Measurements from ENCODE around the gene TBC1D25.

The TBC1D25 gene

DNA sequence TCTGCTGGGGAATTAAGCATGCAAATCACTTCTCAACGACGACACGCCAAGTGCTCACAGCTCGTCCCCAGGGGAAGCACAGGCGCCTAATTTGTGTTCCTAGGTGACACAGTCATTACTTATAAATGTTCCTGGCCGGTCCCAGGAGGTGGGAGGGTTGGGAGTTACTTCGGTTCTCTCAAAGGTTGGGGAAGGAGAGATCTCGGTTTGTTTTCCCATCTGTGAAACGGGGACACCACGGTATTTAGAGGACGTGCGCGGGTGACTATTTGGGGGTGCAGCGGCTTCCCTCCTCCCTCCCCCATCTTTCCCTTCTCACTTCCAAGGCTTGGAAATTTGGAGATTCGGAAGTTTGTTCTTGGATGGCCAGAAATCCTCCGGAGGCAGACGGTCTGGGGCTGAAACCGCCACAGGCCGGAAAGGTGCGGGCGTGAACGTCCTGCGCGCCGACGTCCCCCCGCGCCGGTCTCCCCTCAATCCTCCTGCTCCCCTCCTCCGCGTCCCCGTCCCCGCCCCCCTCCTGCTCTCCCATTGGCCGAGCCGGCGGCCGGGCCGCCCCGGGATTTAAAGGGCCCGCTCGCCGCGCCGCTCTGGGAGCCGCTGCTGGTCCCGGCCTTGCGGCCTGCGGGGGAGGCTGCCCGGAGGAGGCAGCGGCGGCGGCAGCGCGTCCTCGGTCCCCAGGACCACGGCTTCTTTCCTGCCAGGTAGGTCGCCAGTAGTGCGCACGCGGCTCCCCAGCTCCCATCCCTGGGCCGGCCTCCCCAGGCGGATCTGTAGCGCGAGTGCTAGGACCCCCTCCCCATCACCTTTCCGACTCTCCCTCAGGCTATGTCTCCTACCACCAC, 30.9 kb upstream of the TBC1D25 start, which contains the start of gene PORCN:
Gene PORCN, plus strand, starts transcription at position 593 of the 845 bp plus-strand sequence. CDS start 829 bp downstream, outside the sequence.
- in situ Hi-C loops (cut with MboI; ENCODE audit: low pct_unique_long_range_greater_than_20kb, low sequenced_read_pairs, unreplicated experiment) = no loop called here
- TF ChIP-seq, protein P1, sequence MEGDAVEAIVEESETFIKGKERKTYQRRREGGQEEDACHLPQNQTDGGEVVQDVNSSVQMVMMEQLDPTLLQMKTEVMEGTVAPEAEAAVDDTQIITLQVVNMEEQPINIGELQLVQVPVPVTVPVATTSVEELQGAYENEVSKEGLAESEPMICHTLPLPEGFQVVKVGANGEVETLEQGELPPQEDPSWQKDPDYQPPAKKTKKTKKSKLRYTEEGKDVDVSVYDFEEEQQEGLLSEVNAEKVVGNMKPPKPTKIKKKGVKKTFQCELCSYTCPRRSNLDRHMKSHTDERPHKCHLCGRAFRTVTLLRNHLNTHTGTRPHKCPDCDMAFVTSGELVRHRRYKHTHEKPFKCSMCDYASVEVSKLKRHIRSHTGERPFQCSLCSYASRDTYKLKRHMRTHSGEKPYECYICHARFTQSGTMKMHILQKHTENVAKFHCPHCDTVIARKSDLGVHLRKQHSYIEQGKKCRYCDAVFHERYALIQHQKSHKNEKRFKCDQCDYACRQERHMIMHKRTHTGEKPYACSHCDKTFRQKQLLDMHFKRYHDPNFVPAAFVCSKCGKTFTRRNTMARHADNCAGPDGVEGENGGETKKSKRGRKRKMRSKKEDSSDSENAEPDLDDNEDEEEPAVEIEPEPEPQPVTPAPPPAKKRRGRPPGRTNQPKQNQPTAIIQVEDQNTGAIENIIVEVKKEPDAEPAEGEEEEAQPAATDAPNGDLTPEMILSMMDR (IDR thresholded peaks at IDR 0.05; ENCODE audit: extremely low read depth, insufficient read depth, missing control alignments) = no peak
- DNase-seq (ENCODE audit: low spot score) = peak; percentile 92

DNA sequence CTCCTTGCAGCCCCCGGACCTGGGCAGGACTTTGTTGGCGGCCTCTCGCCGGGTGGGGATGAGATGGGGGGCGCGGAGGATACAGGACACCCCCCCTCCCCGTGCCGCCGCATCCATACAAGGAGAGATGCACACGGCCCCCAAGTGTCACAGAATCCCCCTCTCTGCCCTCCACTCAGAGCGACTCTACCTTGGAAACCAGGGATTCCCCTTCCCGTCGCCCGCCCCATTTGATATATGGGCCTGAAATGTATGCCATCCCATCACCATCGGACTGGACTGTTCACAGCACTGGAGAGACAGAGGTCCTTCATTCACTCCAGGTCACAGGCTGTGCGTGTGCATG, 30.3 kb upstream of the TBC1D25 start:
- no peak for DNase-seq (ENCODE audit: low spot score)
- in situ Hi-C loops (cut with MboI; ENCODE audit: low pct_unique_long_range_greater_than_20kb, low sequenced_read_pairs, unreplicated experiment) = no loop called here
- TF ChIP-seq, protein P1 (IDR thresholded peaks at IDR 0.05; ENCODE audit: extremely low read depth, insufficient read depth, missing control alignments) = no peak

DNA sequence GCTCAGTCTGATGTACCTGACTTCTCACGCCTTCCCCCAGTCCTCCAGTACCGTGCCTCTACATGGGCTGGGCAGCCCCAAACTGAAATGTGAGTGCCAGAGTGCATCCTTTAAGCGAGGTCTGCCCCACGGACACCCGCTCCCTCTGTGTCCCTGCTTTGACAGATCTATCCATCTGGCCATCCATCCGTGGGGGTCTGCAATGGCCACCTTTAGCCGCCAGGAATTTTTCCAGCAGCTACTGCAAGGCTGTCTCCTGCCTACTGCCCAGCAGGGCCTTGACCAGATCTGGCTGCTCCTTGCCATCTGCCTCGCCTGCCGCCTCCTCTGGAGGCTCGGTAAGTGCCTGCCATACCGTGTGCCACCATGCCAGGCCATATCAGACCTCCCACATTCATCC, 29.9 kb upstream of the TBC1D25 start:
- in situ Hi-C loops (cut with MboI; ENCODE audit: low pct_unique_long_range_greater_than_20kb, low sequenced_read_pairs, unreplicated experiment) = no loop called here
- TF ChIP-seq, protein P1 (IDR thresholded peaks at IDR 0.05; ENCODE audit: extremely low read depth, insufficient read depth, missing control alignments) = no peak
- no peak for DNase-seq (ENCODE audit: low spot score)

DNA sequence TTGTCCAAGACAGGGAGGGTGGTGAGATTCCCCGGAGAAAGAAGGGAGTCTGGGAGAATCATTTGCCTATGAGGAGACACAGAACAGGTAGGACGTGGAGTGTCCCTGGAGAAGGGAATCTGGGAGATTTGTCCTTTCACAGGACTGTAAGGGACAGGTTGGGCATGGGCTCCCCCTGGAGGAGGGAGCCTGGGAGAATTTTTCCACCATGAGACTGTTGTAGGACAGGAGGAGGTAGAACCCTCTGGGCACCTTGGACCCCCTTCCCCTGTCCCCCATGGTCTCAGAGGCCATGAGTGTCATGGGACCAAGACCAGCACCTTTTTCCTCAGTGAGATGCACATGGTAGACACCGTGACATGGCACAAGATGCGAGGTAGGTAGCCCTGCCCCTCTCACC, 28.0 kb upstream of the TBC1D25 start:
- TF ChIP-seq, protein P1 (IDR thresholded peaks at IDR 0.05; ENCODE audit: extremely low read depth, insufficient read depth, missing control alignments) = peak; percentile 37
- DNase-seq (ENCODE audit: low spot score) = no peak
- in situ Hi-C loops (cut with MboI; ENCODE audit: low pct_unique_long_range_greater_than_20kb, low sequenced_read_pairs, unreplicated experiment) = no loop called here

DNA sequence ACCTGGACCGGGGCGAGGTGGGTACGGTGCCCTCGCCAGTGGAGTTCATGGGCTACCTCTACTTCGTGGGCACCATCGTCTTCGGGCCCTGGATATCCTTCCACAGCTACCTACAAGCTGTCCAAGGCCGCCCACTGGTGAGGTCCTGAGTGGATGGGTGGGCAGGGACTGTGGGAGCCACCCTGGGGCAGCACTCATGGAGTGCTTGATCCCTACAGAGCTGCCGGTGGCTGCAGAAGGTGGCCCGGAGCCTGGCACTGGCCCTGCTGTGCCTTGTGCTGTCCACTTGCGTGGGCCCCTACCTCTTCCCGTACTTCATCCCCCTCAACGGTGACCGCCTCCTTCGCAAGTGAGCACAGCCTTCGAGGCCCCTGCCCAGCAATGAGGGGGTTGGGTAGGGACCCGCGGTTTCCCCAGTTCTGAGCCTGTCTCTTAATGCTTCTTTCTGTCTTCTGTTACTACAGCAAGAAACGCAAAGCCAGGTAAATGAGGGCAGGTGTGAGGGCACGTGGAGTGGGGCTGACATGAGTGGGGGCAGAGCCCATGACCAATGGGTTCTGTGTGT, 27.1 kb upstream of the TBC1D25 start:
- DNase-seq (ENCODE audit: low spot score) = no peak
- TF ChIP-seq, protein P1 (IDR thresholded peaks at IDR 0.05; ENCODE audit: extremely low read depth, insufficient read depth, missing control alignments) = no peak
- in situ Hi-C loops (cut with MboI; ENCODE audit: low pct_unique_long_range_greater_than_20kb, low sequenced_read_pairs, unreplicated experiment) = no loop called here

DNA sequence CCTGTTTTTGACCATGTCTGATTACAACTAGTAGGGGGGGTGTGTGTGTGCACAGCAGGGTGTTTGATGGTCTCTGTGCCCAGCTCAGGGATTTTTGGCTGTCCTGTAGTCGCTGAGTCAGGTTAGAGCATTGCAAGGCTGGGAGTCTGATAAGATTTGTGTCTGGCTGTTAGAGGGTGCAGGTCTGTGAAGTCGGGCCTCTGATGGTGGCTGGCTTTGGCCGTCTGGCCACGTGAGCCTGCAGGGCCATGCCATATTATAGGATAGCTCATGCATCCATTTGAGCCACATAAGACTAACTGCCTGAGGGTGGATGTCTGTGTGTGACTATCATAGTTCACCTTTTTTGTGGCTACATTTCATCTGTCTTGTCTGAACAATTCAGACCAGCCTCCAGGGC, 25.8 kb upstream of the TBC1D25 start:
- TF ChIP-seq, protein P1 (IDR thresholded peaks at IDR 0.05; ENCODE audit: extremely low read depth, insufficient read depth, missing control alignments) = no peak
- in situ Hi-C loops (cut with MboI; ENCODE audit: low pct_unique_long_range_greater_than_20kb, low sequenced_read_pairs, unreplicated experiment) = no loop called here
- DNase-seq (ENCODE audit: low spot score) = no peak
